GM12873 (cell line): ENCODE measurements around the gene RBP7.

Experiments
- CTCF ChIP-seq: IDR thresholded peaks from 2 replicates; pipeline ENCODE4 v1.5.1; 2012; ENCODE audit warnings: low read depth, mild to moderate bottlenecking, moderate library complexity, low read length, control low read depth; ENCODE audit not compliant: insufficient read depth; ENCODE audit errors: missing control alignments

The RBP7 gene

DNA sequence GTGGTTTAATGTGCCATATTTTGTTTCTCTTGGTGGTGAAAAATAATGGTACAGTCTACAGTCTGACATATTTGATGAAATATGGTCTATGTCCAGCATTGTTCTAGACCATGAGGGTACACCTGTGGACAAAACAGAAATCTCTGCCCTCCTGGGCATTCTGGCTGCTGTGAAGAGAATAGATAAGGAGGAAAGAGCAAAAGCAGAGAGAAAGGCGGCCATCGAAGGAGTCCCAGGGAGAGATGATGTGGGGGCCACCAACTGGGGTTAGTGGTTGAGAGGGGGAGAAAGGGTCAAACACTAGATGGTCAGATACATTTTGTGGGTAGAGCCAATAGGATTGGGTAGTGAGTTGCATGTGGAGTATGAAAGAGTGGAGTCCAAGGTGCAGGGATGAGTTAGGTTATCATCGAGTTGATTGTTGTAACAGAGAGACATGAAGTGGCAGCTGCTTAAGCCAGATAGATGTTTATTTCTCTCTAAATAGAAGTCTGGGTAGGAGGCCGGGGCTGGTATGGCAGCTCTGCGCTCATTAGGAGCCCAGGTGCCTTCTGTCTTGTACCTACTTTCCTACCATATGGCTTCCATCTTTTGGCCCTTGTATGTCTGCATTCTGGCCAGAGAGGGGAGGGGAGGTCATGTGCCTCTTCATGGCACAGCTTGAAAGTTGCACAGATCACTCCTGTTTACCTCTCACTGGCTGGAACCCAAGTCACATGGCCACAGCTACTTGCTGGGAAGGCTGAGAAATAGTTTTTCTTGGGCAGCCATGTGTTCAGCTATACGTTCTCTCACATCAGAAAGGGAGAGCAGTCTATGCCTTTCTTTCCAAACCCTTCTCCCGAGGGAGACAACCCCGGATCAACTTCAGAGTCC is 48.7 kb downstream of the RBP7 start:
- no peak for TF ChIP-seq CTCF

GRCh38 chr1:10046356-10047085 is 49.5 kb downstream of the RBP7 start:
- TF ChIP-seq CTCF = no peak

GRCh38 chr1:10048601-10049000 is 51.6 kb downstream of the RBP7 start:
- no peak for TF ChIP-seq CTCF

DNA sequence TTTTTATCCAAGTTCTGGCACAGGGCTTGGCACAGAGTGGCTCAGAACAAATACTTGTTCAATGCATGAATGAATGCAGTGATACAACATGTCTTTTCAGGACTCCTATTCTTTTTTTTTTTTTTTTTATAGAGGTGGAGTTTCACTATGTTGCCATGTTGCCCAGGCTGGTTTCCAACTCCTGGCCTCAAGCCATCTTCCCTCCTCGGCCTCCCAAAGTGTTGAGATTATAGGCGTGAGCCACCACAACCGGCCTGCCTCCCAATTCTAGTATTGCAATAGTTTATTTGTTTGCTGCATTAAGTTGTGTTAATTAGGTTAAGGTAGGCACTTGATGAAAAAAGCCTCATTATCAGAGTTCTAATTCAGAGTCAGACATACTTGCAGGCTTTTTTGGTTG is 53.6 kb downstream of the RBP7 start:
- no peak for TF ChIP-seq CTCF

- no peak for TF ChIP-seq CTCF
Measured at GRCh38 chr1:10051656-10052055, 54.6 kb downstream of the RBP7 start.

- TF ChIP-seq CTCF = no peak
Measured at GRCh38 chr1:10052347-10052746, 55.3 kb downstream of the RBP7 start.

GRCh38 chr1:10054465-10054864 is 57.4 kb downstream of the RBP7 start:
- no peak for TF ChIP-seq CTCF
